SJCRH30 (cell line): ENCODE results near the gene ZMYM4. TPM values are rescaled to one million over a fixed set of nuclear protein-coding genes. Genes with fewer than 3 reads are reported as not detected.
A peak's percentile ranks its signal among the peaks of the same experiment; 100 is the strongest.

Source experiments
- DNase-seq, 2 experiments: peaks; one replicate each; pipeline ENCODE4 v3.0.0-alpha.2; 2015 to 2020
- H3K27ac ChIP-seq: fragments of 250-450 bp; sonication (Bioruptor Pico); 2 replicates; pipeline ENCODE4 v1.5.1; 2020; ENCODE audit warnings: mild to moderate bottlenecking, moderate library complexity
- H3K27me3 ChIP-seq: fragments of 250-450 bp; sonication (Bioruptor Pico); 2 replicates; pipeline ENCODE4 v1.5.1; 2020; ENCODE audit warnings: mild to moderate bottlenecking, moderate library complexity
- H3K36me3 ChIP-seq: fragments of 250-450 bp; sonication (Bioruptor Pico); 2 replicates; pipeline ENCODE4 v1.5.1; 2020; ENCODE audit warnings: mild to moderate bottlenecking, moderate library complexity
- H3K4me1 ChIP-seq: fragments of 250-450 bp; sonication (Bioruptor Pico); 2 replicates; pipeline ENCODE4 v1.5.1; 2020; ENCODE audit warnings: mild to moderate bottlenecking, moderate library complexity
- H3K4me3 ChIP-seq: fragments of 250-450 bp; sonication (Bioruptor Pico); 2 replicates; pipeline ENCODE4 v1.5.1; 2020; ENCODE audit warnings: mild to moderate bottlenecking, moderate library complexity
- H3K9me3 ChIP-seq: fragments of 250-450 bp; sonication (Bioruptor Pico); replicated peaks from 2 replicates; pipeline ENCODE4 v1.5.1; 2020; ENCODE audit warnings: mild to moderate bottlenecking, moderate library complexity
- total RNA-seq: library from RNA; depleted of rRNA; stranded (reverse); fragments of >200 nt; shearing (Covaris generic); gene quantifications from 2 replicates; pipeline ENCODE4 v1.2.3, GENCODE V29; 2014

ZMYM4 gene
- total RNA-seq, 1 experiment from 2014 or later, result 61.6 TPM

- H3K36me3 ChIP-seq, result peaks cover 22% of the 10 kb centered on the region
- no peaks in the 10 kb centered on the region for H3K27me3 ChIP-seq
- H3K4me3 ChIP-seq, result no peak overlapping the region
- H3K9me3 ChIP-seq, result no peaks in the 10 kb centered on the region; the same call in 1 of the 2 replicates
- no peak for DNase-seq
- no peak overlapping the region for H3K27ac ChIP-seq
- H3K4me1 ChIP-seq, result no peaks in the 10 kb centered on the region
Observed at GRCh38 chr1:35287807-35288640, 19.5 kb downstream of the ZMYM4 start.

GRCh38 chr1:35288761-35289160 lies 20.3 kb downstream of the ZMYM4 start:
- DNase-seq, result no peak
- Histone ChIP-seq H3K9me3 (no peaks in the 10 kb centered on the region; the same call in 1 of the 2 replicates), H3K4me3 (no peak overlapping the region), H3K4me1 (no peaks in the 10 kb centered on the region), H3K36me3 (peaks cover 27% of the 10 kb centered on the region), H3K27ac (no peak overlapping the region), H3K27me3 (no peaks in the 10 kb centered on the region)

GRCh38 chr1:35290452-35290851 lies 21.9 kb downstream of the ZMYM4 start:
- Histone ChIP-seq H3K36me3 (peaks cover 23% of the 10 kb centered on the region), H3K27ac (no peak overlapping the region), H3K27me3 (no peaks in the 10 kb centered on the region), H3K4me1 (no peaks in the 10 kb centered on the region), H3K9me3 (no peaks in the 10 kb centered on the region), H3K4me3 (no peak overlapping the region)
- no peak for DNase-seq

GRCh38 chr1:35294809-35295208 lies 26.3 kb downstream of the ZMYM4 start:
- DNase-seq, result no peak
- H3K27me3 ChIP-seq, result no peaks in the 10 kb centered on the region
- H3K9me3 ChIP-seq, result no peaks in the 10 kb centered on the region
- H3K36me3 ChIP-seq, result peaks cover 36% of the 10 kb centered on the region
- H3K4me1 ChIP-seq, result no peaks in the 10 kb centered on the region
- H3K4me3 ChIP-seq, result no peak overlapping the region
- no peak overlapping the region for H3K27ac ChIP-seq

GRCh38 chr1:35297886-35298285 lies 29.4 kb downstream of the ZMYM4 start:
- Histone ChIP-seq H3K4me3 (no peak overlapping the region), H3K36me3 (peaks cover 40% of the 10 kb centered on the region), H3K27me3 (no peaks in the 10 kb centered on the region)

GRCh38 chr1:35298464-35298863 lies 30.0 kb downstream of the ZMYM4 start:
- DNase-seq, result peak in 1 of 2 experiments; percentile 33
- Histone ChIP-seq H3K36me3 (peaks cover 38% of the 10 kb centered on the region), H3K27ac (no peak overlapping the region), H3K4me3 (no peak overlapping the region), H3K27me3 (no peaks in the 10 kb centered on the region), H3K4me1 (no peaks in the 10 kb centered on the region), H3K9me3 (no peaks in the 10 kb centered on the region)

More at GRCh38 chr1:35297886-35298285, 29.4 kb downstream of the ZMYM4 start:
- no peaks in the 10 kb centered on the region for H3K9me3 ChIP-seq
- no peak for DNase-seq
- no peaks in the 10 kb centered on the region for H3K4me1 ChIP-seq
- H3K27ac ChIP-seq, result no peak overlapping the region

- peaks cover 36% of the 10 kb centered on the region for H3K36me3 ChIP-seq
- DNase-seq, result no peak
- no peaks in the 10 kb centered on the region for H3K27me3 ChIP-seq
- no peak overlapping the region for H3K27ac ChIP-seq
- no peaks in the 10 kb centered on the region for H3K4me1 ChIP-seq
- H3K4me3 ChIP-seq, result no peak overlapping the region
- H3K9me3 ChIP-seq, result no peaks in the 10 kb centered on the region
Observed at GRCh38 chr1:35300376-35300775, 31.9 kb downstream of the ZMYM4 start.

- no peak for DNase-seq
- H3K27ac ChIP-seq, result no peak overlapping the region
- H3K9me3 ChIP-seq, result no peaks in the 10 kb centered on the region
- H3K4me3 ChIP-seq, result no peak overlapping the region
- H3K4me1 ChIP-seq, result no peaks in the 10 kb centered on the region
- no peaks in the 10 kb centered on the region for H3K27me3 ChIP-seq
- peaks cover 35% of the 10 kb centered on the region for H3K36me3 ChIP-seq
Observed at GRCh38 chr1:35301674-35302392, 33.3 kb downstream of the ZMYM4 start.

- no peak overlapping the region for H3K4me3 ChIP-seq
Observed at GRCh38 chr1:35305383-35305782, 36.9 kb downstream of the ZMYM4 start.

GRCh38 chr1:35315649-35316048 lies 47.1 kb downstream of the ZMYM4 start:
- no peak overlapping the region for H3K27ac ChIP-seq
- H3K27me3 ChIP-seq, result 0 out of 2 replicates have a peak, but pooled peaks cover 4% of the 10 kb centered on the region
- H3K36me3 ChIP-seq, result peaks cover 33% of the 10 kb centered on the region

More at GRCh38 chr1:35305383-35305782, 36.9 kb downstream of the ZMYM4 start:
- DNase-seq, result no peak
- no peaks in the 10 kb centered on the region for H3K4me1 ChIP-seq
- no peaks in the 10 kb centered on the region for H3K27me3 ChIP-seq
- H3K27ac ChIP-seq, result no peak overlapping the region
- peaks cover 30% of the 10 kb centered on the region for H3K36me3 ChIP-seq
- no peaks in the 10 kb centered on the region for H3K9me3 ChIP-seq

GRCh38 chr1:35316264-35316663 lies 47.8 kb downstream of the ZMYM4 start:
- no peak for DNase-seq
- H3K4me1 ChIP-seq, result no peaks in the 10 kb centered on the region
- no peak overlapping the region for H3K27ac ChIP-seq
- H3K36me3 ChIP-seq, result peaks cover 27% of the 10 kb centered on the region
- H3K4me3 ChIP-seq, result no peak overlapping the region
- 0 out of 2 replicates have a peak, but pooled peaks cover 4% of the 10 kb centered on the region for H3K27me3 ChIP-seq
- no peaks in the 10 kb centered on the region for H3K9me3 ChIP-seq

More at GRCh38 chr1:35315649-35316048, 47.1 kb downstream of the ZMYM4 start:
- H3K9me3 ChIP-seq, result no peaks in the 10 kb centered on the region
- no peak for DNase-seq
- H3K4me3 ChIP-seq, result no peak overlapping the region
- H3K4me1 ChIP-seq, result no peaks in the 10 kb centered on the region

GRCh38 chr1:35319988-35320713 lies 51.6 kb downstream of the ZMYM4 start:
- Histone ChIP-seq H3K4me3 (no peak overlapping the region), H3K36me3 (peaks cover 18% of the 10 kb centered on the region), H3K27me3 (0 out of 2 replicates have a peak, but pooled peaks cover 2% of the 10 kb centered on the region), H3K4me1 (no peaks in the 10 kb centered on the region), H3K27ac (no peak overlapping the region), H3K9me3 (no peaks in the 10 kb centered on the region)
- DNase-seq, result no peak

- no peak overlapping the region for H3K4me3 ChIP-seq
- H3K27ac ChIP-seq, result no peak overlapping the region
- no peaks in the 10 kb centered on the region for H3K27me3 ChIP-seq
- no peak for DNase-seq
- no peaks in the 10 kb centered on the region for H3K9me3 ChIP-seq
- peaks cover 22% of the 10 kb centered on the region for H3K36me3 ChIP-seq
- no peaks in the 10 kb centered on the region for H3K4me1 ChIP-seq
Observed at GRCh38 chr1:35320937-35321336, 52.4 kb downstream of the ZMYM4 start.

GRCh38 chr1:35324486-35324885 lies 56.0 kb downstream of the ZMYM4 start:
- no peaks in the 10 kb centered on the region for H3K9me3 ChIP-seq
- H3K4me3 ChIP-seq, result no peak overlapping the region
- no peak for DNase-seq
- no peaks in the 10 kb centered on the region for H3K27me3 ChIP-seq
- H3K27ac ChIP-seq, result no peak overlapping the region
- H3K36me3 ChIP-seq, result peaks cover 40% of the 10 kb centered on the region
- H3K4me1 ChIP-seq, result no peaks in the 10 kb centered on the region
